Right lobe of liver (tissue), 4 donors: ENCODE results near the gene PTPN3.

ENCODE experiments used
- POLR2A ChIP-seq: fragments of 450-650 bp; IDR thresholded peaks from one replicate; pipeline ENCODE4 v1.6.1; 2017; ENCODE audit warnings: antibody characterized with exemption, mild to moderate bottlenecking
- TF ChIP-seq, protein P1 (sequence below), 4 donors: fragments of 200-600 bp in 3 of 4; fragments of 450-650 bp in 1 of 4; IDR thresholded peaks; one replicate each; pipeline versions ENCODE4 v1.5.1 to v1.8.0; 2016 to 2022; ENCODE audit warnings: antibody characterized with exemption in 4 of 4, mild to moderate bottlenecking in 2 of 4
- donor health status: DM: no; HTN: no; CAD: no.
- donor health status: DM: no; HTN: no; CAD: no.
- donor health status: DM: no; HTN: yes; CAD: no.

DNA sequence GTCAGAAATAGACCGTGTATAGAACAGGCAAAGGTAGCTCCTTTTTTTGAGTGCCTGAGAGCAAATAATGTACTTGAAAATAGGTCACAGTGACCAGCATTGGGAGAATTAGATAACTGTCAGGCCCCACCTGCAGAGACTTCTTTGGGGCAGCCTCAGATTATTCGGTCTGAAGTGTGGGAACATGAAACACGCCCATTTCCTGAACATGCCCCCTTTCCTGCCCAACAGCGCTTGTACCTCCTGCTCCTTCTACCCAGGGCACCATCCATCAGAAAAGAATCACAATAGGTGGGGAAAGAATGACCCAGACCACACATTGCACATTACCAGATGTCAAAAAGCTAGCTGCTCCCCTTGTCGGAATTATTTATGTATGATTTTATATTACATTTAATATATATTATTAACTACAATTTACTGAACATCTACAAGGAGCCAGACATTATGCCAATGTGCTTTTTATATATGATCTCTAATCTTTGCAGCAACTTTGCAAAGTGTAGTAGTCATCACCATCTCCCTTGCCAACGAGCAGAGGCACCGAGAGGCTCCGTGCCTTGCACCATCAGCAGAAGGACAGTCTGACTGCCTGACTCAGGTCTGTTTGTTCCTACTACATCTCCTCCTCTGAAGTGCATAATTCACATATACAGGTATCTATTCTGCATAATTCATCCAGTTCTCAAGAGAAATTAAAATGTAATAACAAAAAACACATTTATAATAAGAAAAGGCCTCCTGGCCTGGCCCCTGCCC lies 39.5 kb downstream of the PTPN3 start:
- TF ChIP-seq, protein P1, sequence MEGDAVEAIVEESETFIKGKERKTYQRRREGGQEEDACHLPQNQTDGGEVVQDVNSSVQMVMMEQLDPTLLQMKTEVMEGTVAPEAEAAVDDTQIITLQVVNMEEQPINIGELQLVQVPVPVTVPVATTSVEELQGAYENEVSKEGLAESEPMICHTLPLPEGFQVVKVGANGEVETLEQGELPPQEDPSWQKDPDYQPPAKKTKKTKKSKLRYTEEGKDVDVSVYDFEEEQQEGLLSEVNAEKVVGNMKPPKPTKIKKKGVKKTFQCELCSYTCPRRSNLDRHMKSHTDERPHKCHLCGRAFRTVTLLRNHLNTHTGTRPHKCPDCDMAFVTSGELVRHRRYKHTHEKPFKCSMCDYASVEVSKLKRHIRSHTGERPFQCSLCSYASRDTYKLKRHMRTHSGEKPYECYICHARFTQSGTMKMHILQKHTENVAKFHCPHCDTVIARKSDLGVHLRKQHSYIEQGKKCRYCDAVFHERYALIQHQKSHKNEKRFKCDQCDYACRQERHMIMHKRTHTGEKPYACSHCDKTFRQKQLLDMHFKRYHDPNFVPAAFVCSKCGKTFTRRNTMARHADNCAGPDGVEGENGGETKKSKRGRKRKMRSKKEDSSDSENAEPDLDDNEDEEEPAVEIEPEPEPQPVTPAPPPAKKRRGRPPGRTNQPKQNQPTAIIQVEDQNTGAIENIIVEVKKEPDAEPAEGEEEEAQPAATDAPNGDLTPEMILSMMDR (IDR thresholded peaks at IDR 0.05), result no peak
- TF ChIP-seq POLR2A, result no peak
